ENCODE data around the gene KLHDC4.
"Not testable (repeated sequence)": the region's sequence is repeated elsewhere in the genome, so short reads cannot be mapped to it uniquely, and the experiment has no call there.

The KLHDC4 gene

DNA sequence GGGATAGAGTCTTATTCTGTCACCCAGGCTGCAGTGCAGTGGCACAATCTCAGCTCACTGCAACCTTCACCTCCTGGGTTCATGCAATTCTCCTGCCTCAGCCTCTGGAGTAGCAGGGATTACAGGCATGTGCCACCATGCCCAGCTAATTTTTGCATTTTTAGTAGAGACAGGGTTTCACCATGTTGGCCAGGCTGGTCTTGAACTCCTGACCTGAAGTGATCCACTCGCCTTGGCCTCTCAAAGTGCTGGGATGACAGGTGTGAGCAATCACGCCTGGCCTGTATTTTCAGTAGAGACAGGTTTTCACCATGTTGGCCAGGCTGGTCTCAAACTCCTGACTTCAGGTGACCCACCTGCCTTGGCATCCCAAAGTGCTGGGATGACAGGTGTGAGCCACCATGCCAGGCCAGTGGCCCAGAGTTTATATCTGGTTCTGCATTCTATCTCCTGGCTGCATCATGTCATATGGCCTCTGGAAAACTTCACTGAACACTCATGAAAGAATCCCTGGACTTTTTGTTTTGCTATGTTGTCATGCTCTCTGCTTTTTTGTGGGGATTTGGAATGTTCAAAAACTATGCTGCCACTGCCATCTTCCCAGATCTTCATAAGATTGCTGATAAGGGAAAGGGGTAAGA, 21.8 kb upstream of the KLHDC4 start:
- not testable (repeated sequence) for H3K27ac ChIP-seq (ENCODE audit: low read depth, low read length, severe bottlenecking)
- 75 to 79% methylated on average over 2 of the region's 2 CpGs for WGBS, 2 experiments (ENCODE audit: insufficient coverage in 2 of 2)

DNA sequence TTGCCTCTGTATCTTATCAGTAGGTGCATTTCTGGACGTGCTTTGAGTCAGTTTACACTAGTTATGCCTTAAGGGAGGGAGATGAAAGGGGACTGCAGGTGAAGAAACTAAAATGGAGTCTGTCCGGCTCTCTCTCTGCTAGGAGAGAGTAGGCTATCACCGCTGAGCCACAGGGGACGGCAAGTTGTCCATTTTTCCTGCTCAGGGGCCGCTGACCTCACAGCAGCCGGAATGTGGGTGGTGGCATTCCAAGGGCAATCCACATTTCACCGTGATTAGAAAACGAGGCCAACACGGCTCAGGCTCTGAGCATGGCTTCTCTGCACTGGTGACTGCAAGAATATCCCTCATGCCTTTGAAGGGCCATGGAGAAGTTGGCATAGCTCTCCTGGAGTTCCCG, 19.0 kb upstream of the KLHDC4 start:
- no peaks in the 10 kb centered on the region for H3K36me3 ChIP-seq (ENCODE audit: control insufficient read depth, insufficient read depth, low read length)
- WGBS, 2 experiments (ENCODE audit: insufficient coverage in 2 of 2): 77 to 81% methylated on average over 10 of the region's 10 CpGs
- H3K4me1 ChIP-seq (ENCODE audit: control insufficient read depth, insufficient read depth, low read length, poor library complexity, severe bottlenecking): peaks cover 10% of the 10 kb centered on the region
- H3K4me3 ChIP-seq (ENCODE audit: extremely low read depth, insufficient read depth, low read length, poor library complexity, severe bottlenecking): no peak overlapping the region
- no peak overlapping the region for H3K27ac ChIP-seq (ENCODE audit: low read depth, low read length, severe bottlenecking)
- no peaks in the 10 kb centered on the region for H3K9me3 ChIP-seq (ENCODE audit: control insufficient read depth, low read length)

More for the DNA sequence above, 21.8 kb upstream of the KLHDC4 start:
- not testable (repeated sequence) for H3K36me3 ChIP-seq (ENCODE audit: control insufficient read depth, insufficient read depth, low read length); H3K9me3 ChIP-seq (ENCODE audit: control insufficient read depth, low read length); H3K4me3 ChIP-seq (ENCODE audit: extremely low read depth, insufficient read depth, low read length, poor library complexity, severe bottlenecking); H3K4me1 ChIP-seq (ENCODE audit: control insufficient read depth, insufficient read depth, low read length, poor library complexity, severe bottlenecking)

DNA sequence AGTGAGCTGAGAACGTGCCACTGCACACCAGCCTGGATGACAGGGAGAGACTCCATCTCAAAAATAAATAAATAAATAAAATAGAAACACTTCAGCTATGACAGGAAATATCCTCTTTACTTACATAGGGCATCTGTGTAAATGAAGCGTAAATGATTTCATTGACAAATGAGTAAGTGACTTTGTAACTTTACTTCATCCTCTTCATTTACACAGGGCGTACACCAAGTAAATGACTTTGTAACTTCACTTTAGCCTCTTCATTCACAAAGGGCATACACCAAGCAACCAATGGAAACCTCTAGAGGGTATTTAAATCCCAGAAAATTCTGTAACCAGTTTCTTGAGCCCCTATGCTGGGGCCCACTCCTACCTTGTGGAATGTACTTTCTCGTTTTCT, 16.2 kb upstream of the KLHDC4 start:
- Histone ChIP-seq H3K36me3 (ENCODE audit: control insufficient read depth, insufficient read depth, low read length) (no peaks in the 10 kb centered on the region), H3K27ac (ENCODE audit: low read depth, low read length, severe bottlenecking) (no peak overlapping the region), H3K4me3 (ENCODE audit: extremely low read depth, insufficient read depth, low read length, poor library complexity, severe bottlenecking) (no peak overlapping the region), H3K9me3 (ENCODE audit: control insufficient read depth, low read length) (no peaks in the 10 kb centered on the region), H3K4me1 (ENCODE audit: control insufficient read depth, insufficient read depth, low read length, poor library complexity, severe bottlenecking) (peaks cover 21% of the 10 kb centered on the region)
- WGBS, 2 experiments (ENCODE audit: insufficient coverage in 2 of 2): 100% methylated on average over 1 of the region's 4 CpGs; no CpG with 5 or more reads in 1 of the 2 experiments

DNA sequence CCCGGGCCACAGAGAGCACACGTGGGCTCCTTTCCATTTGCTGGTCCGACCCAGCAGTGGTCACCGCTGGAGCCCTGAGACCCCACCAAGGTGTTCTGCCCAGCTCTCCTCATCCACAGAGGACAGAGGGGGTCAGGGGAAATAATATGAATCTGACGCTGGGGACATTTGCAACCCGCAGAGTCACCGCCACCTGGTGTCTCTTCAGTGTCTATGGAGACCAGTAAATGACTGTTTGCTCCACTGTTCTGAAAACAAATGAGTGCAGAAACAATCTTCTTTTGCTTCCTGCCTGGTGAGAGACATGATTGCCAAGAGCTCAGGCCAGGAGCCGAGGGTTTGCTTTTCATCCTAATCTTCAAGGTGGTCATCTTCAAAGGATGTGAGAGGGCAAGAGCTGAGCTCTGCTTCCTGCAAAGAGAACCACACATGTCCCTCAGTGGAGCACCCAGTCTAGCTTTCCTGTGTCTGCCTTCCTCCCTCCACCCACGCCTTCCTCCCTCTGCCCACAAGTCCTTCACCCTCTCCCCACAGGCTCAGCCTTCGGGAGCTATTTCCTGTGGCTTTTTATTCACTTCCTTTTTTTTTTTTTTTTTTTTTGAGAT, 14.7 kb upstream of the KLHDC4 start:
- Histone ChIP-seq H3K27ac (ENCODE audit: low read depth, low read length, severe bottlenecking) (peak overlapping the region; percentile 49), H3K9me3 (ENCODE audit: control insufficient read depth, low read length) (no peaks in the 10 kb centered on the region), H3K36me3 (ENCODE audit: control insufficient read depth, insufficient read depth, low read length) (no peaks in the 10 kb centered on the region), H3K4me3 (ENCODE audit: extremely low read depth, insufficient read depth, low read length, poor library complexity, severe bottlenecking) (no peak overlapping the region), H3K4me1 (ENCODE audit: control insufficient read depth, insufficient read depth, low read length, poor library complexity, severe bottlenecking) (peaks cover 21% of the 10 kb centered on the region)
- 90 to 91% methylated on average over 8 to 9 of the region's 10 CpGs for WGBS, 2 experiments (ENCODE audit: insufficient coverage in 2 of 2)

GRCh38 chr16:87778830-87779579, 13.2 kb upstream of the KLHDC4 start:
- Histone ChIP-seq H3K9me3 (ENCODE audit: control insufficient read depth, low read length) (no peaks in the 10 kb centered on the region), H3K36me3 (ENCODE audit: control insufficient read depth, insufficient read depth, low read length) (no peaks in the 10 kb centered on the region), H3K4me3 (ENCODE audit: extremely low read depth, insufficient read depth, low read length, poor library complexity, severe bottlenecking) (no peak overlapping the region), H3K4me1 (ENCODE audit: control insufficient read depth, insufficient read depth, low read length, poor library complexity, severe bottlenecking) (peaks cover 19% of the 10 kb centered on the region), H3K27ac (ENCODE audit: low read depth, low read length, severe bottlenecking) (peak overlapping the region; percentile 95)
- WGBS, 2 experiments (ENCODE audit: insufficient coverage in 2 of 2): 28 to 29% methylated on average over 39 to 40 of the region's 41 CpGs

DNA sequence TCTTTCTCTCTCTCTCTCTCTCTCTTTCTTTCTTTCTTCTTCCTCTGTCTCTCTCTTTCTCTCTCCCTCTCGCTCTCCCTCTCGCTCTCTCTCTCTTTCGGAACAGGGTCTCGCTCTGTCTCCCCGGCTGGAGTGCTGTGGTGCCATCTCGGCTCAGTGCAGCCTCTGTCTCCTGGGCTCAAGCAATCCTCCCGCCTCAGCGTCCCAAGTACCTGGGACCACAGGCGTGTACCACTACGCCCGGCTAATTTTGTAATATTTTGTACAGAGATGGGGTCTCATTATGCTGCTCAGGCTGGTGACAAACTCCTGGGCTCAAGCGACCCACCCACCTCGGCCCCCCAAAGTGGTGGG, 12.7 kb upstream of the KLHDC4 start:
- H3K9me3 ChIP-seq (ENCODE audit: control insufficient read depth, low read length): no peaks in the 10 kb centered on the region
- 83 to 87% methylated on average over 11 to 12 of the region's 13 CpGs for WGBS, 2 experiments (ENCODE audit: insufficient coverage in 2 of 2)
- no peak overlapping the region for H3K4me3 ChIP-seq (ENCODE audit: extremely low read depth, insufficient read depth, low read length, poor library complexity, severe bottlenecking)
- H3K36me3 ChIP-seq (ENCODE audit: control insufficient read depth, insufficient read depth, low read length): no peaks in the 10 kb centered on the region
- H3K4me1 ChIP-seq (ENCODE audit: control insufficient read depth, insufficient read depth, low read length, poor library complexity, severe bottlenecking): peaks cover 19% of the 10 kb centered on the region
- peak overlapping the region; percentile 95 for H3K27ac ChIP-seq (ENCODE audit: low read depth, low read length, severe bottlenecking)

GRCh38 chr16:87773836-87774235, 8.1 kb upstream of the KLHDC4 start:
- not testable (repeated sequence) for H3K9me3 ChIP-seq (ENCODE audit: control insufficient read depth, low read length); H3K4me3 ChIP-seq (ENCODE audit: extremely low read depth, insufficient read depth, low read length, poor library complexity, severe bottlenecking); H3K27ac ChIP-seq (ENCODE audit: low read depth, low read length, severe bottlenecking); H3K4me1 ChIP-seq (ENCODE audit: control insufficient read depth, insufficient read depth, low read length, poor library complexity, severe bottlenecking); H3K36me3 ChIP-seq (ENCODE audit: control insufficient read depth, insufficient read depth, low read length)
- WGBS, 2 experiments (ENCODE audit: insufficient coverage in 2 of 2): 96 to 97% methylated on average over 12 of the region's 16 CpGs

DNA sequence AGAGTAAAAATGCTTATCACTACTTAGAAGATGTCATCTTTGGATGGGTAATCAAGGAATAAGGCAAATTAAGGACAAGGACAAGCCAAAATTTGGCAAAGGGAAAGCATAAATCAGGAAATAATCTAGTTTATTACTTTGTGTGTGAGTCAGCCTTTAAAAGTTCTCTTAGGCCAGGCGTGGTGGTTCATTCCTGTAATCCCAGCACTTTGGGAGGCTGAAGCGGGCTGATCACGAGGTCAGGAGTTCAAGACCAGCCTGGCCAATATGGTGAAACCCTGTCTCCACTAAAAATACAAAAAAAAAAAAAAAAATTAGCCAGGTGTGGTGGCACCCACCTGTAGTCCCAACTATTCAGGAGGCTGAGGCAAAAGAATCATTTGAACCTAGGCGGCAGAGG, 1.7 kb upstream of the KLHDC4 start:
- not testable (repeated sequence) for H3K4me3 ChIP-seq (ENCODE audit: extremely low read depth, insufficient read depth, low read length, poor library complexity, severe bottlenecking); H3K4me1 ChIP-seq (ENCODE audit: control insufficient read depth, insufficient read depth, low read length, poor library complexity, severe bottlenecking)
- 83 to 90% methylated on average over 1 to 2 of the region's 4 CpGs for WGBS, 2 experiments (ENCODE audit: insufficient coverage in 2 of 2)

GRCh38 chr16:87766485-87766797, 655 bp upstream of the KLHDC4 start:
- 77 to 86% methylated on average over 13 to 16 of the region's 17 CpGs for WGBS, 2 experiments (ENCODE audit: insufficient coverage in 2 of 2)
- Histone ChIP-seq H3K4me1 (ENCODE audit: control insufficient read depth, insufficient read depth, low read length, poor library complexity, severe bottlenecking) (peaks cover 6% of the 10 kb centered on the region), H3K36me3 (ENCODE audit: control insufficient read depth, insufficient read depth, low read length) (peaks cover 32% of the 10 kb centered on the region), H3K27ac (ENCODE audit: low read depth, low read length, severe bottlenecking) (no peak overlapping the region), H3K4me3 (ENCODE audit: extremely low read depth, insufficient read depth, low read length, poor library complexity, severe bottlenecking) (peak overlapping the region; percentile 95), H3K9me3 (ENCODE audit: control insufficient read depth, low read length) (no peaks in the 10 kb centered on the region)

More for the DNA sequence above, 1.7 kb upstream of the KLHDC4 start:
- H3K27ac ChIP-seq (ENCODE audit: low read depth, low read length, severe bottlenecking); H3K9me3 ChIP-seq (ENCODE audit: control insufficient read depth, low read length): not testable (repeated sequence)
- peaks cover 22% of the 10 kb centered on the region for H3K36me3 ChIP-seq (ENCODE audit: control insufficient read depth, insufficient read depth, low read length)

DNA sequence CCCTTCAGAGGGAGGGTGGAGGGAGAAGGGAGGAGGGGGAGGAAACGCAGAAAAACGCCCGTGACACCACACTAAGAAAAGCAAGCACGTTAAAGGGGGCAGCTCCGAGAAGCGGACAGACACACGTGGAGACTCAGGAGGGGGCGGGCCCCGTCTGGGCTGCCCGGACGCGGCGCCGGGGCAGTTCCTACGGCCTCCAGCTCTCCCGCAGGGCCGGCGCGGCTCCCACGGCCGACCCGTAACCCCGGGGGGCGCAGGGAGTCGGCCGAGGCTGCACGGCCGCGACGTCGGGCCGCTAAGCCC, 362 bp downstream of the KLHDC4 start:
- Histone ChIP-seq H3K36me3 (ENCODE audit: control insufficient read depth, insufficient read depth, low read length) (peaks cover 42% of the 10 kb centered on the region), H3K4me3 (ENCODE audit: extremely low read depth, insufficient read depth, low read length, poor library complexity, severe bottlenecking) (peak overlapping the region; percentile 95), H3K4me1 (ENCODE audit: control insufficient read depth, insufficient read depth, low read length, poor library complexity, severe bottlenecking) (peaks cover 6% of the 10 kb centered on the region), H3K9me3 (ENCODE audit: control insufficient read depth, low read length) (no peaks in the 10 kb centered on the region), H3K27ac (ENCODE audit: low read depth, low read length, severe bottlenecking) (peak overlapping the region; percentile 71)
- WGBS, 2 experiments (ENCODE audit: insufficient coverage in 2 of 2): 0 to 1% methylated on average over 26 to 29 of the region's 32 CpGs
